GM13977 (cell line): Measurements from ENCODE around the gene ACTR3.
A peak's percentile ranks its signal among the peaks of the same experiment; 100 is the strongest.

ENCODE experiments used
- DNase-seq: peaks from one replicate; pipeline ENCODE4 v3.0.0; 2012; ENCODE audit warnings: low spot score
- in situ Hi-C: fragments of 300-500 bp; cut with MboI; formaldehyde crosslinking; loops from one replicate; pipeline ENCODE4 v1.12.0; 2022; ENCODE audit warnings: low sequenced_read_pairs, low pct_unique_long_range_greater_than_20kb, mixed read lengths, inconsistent platforms; ENCODE audit not compliant: unreplicated experiment
- TF ChIP-seq, protein P1 (sequence below): IDR thresholded peaks from 2 replicates; pipeline ENCODE4 v1.5.1; 2012; ENCODE audit warnings: mild to moderate bottlenecking, control low read depth; ENCODE audit not compliant: insufficient read depth; ENCODE audit errors: extremely low read depth, missing control alignments

Gene ACTR3

DNA sequence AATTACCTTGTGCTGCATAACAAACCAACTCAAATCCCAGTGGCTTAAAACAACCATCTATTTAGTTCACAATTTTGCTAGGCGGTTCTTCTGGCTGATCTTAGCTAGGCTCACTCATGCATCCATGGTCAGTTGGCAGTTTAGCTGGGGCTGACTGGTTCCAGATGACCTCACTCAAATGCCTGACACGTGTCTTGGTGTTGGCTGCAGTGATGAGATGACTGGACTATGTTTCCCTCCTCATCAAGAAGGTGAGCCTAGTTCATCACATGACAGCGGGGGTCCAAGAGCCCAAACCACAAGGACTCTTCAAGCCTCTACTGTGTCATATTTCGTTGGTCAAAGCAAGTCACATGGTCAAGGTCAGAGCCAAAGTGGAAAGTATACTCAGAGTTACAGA, 42.7 kb upstream of the ACTR3 start:
- no peak for DNase-seq
- in situ Hi-C loops = no loop called here
- TF ChIP-seq, protein P1, sequence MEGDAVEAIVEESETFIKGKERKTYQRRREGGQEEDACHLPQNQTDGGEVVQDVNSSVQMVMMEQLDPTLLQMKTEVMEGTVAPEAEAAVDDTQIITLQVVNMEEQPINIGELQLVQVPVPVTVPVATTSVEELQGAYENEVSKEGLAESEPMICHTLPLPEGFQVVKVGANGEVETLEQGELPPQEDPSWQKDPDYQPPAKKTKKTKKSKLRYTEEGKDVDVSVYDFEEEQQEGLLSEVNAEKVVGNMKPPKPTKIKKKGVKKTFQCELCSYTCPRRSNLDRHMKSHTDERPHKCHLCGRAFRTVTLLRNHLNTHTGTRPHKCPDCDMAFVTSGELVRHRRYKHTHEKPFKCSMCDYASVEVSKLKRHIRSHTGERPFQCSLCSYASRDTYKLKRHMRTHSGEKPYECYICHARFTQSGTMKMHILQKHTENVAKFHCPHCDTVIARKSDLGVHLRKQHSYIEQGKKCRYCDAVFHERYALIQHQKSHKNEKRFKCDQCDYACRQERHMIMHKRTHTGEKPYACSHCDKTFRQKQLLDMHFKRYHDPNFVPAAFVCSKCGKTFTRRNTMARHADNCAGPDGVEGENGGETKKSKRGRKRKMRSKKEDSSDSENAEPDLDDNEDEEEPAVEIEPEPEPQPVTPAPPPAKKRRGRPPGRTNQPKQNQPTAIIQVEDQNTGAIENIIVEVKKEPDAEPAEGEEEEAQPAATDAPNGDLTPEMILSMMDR = no peak

- TF ChIP-seq, protein P1 = no peak
- in situ Hi-C loops = no loop called here
- peak; percentile 14 for DNase-seq
These were observed 41.0 kb upstream of the ACTR3 start for GRCh38 chr2:113848758-113849415.

GRCh38 chr2:113850687-113851086, 39.2 kb upstream of the ACTR3 start:
- DNase-seq = no peak
- in situ Hi-C loops = no loop called here
- TF ChIP-seq, protein P1 = no peak

DNA sequence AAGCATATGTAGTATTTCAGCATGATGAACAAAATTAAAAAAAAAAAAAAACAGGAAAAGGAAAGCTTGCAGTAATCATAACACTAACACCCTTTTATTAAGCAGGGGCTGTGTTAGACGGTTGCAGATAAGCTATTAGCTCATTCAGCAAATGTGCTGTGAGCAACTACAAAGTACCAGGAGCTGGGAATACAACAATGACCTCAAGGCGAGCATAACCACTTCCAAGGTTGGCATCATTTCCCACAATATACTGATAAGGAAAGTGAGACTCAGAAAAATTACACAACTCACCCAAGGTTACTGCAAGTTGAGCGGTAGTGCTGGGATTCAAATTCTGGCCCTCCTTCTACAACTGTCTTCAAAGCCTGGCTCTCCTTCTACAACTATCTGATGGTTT, 38.2 kb upstream of the ACTR3 start:
- in situ Hi-C loops = no loop called here
- TF ChIP-seq, protein P1 = no peak
- no peak for DNase-seq

GRCh38 chr2:113854208-113854607, 35.7 kb upstream of the ACTR3 start:
- in situ Hi-C loops = no loop called here
- TF ChIP-seq, protein P1 = no peak
- no peak for DNase-seq

DNA sequence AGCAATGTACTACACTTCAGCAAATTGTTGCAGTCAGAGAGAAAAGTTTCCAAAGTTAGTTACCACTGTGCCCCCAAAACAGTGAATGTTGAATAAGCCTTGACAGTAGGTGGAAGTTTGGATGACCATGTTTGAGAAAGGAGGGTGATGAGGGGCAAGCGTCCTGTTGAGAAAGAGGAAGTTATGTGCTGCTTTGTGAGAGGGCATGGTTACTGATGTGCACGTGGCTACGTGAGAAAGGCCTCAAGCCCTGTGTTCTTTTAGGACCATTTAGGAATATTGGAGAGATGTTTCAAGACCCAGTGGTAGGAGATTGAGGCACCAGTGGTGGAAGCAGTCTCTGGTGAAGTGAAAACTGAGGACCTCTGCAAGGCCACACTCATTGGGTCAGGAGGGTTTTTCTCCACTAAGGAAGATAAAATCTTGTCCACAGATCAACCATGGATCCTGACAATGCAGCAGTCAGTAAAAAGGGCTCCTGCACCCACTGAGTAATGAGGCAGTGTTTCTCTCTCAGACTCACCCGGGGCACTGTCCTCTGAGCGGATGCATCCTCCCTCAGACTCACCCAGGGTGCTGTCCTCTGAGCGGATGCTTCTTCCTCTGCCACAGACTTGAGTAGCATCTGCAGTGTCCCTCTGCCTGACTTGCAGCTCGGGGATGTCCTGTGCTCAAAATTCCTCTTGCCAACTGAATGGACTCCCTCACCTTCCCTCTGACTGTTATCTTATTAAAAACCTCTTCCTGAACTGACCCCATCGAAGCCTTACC, 34.7 kb upstream of the ACTR3 start:
- in situ Hi-C loops = no loop called here
- no peak for DNase-seq
- TF ChIP-seq, protein P1 = no peak
